ENCODE data around the gene CYP4F3. TPM values are rescaled to one million over a fixed set of nuclear protein-coding genes. Genes with fewer than 3 reads are reported as not detected.
"Not testable (repeated sequence)": the region's sequence is repeated elsewhere in the genome, so short reads cannot be mapped to it uniquely, and the experiment has no call there.

Gene CYP4F3
- total RNA-seq = not detected in 3 replicates

DNA sequence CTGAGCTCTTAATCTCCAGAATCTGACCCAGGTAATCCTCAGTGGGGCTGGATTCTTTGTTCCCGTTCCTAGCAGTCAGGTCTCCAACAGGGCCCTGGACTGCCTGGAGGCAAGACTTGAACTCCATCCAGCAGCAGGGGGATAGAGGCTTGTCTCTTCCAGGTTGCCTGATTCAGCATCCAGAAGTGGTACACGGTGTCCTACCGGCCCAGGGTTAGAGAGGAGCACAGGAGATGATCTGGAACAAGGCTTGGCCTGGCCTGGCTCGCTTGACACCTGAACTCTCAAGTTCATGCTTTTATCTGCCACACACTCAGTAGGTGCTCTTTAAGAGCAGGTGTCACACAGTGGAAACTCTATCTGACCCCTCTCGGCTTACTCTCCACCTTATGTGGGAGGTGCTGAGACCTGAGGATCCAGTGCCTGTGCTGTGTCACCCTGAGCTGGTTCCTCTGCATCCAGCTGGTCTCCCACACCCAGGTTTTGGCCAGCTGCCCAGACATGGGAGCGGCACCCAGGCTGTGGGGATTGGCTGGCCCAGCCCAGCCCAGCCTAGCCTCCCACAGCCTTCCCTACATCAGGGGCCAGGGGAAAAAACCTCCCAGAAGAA lies at the start of gene CYP4F3:
CYP4F3 (plus strand) TSS at position 604 of the 610 bp plus-strand sequence. CDS start 519 bp downstream, outside the sequence.
- Mint-ChIP-seq H3K27me3 (ENCODE audit: low read depth) (no peaks in the 10 kb centered on the region), H3K4me3 (no peak within 1 kb of the TSS), H3K27ac (no peak within 1 kb of the TSS), H3K4me1 (no peaks in the 10 kb centered on the region), H3K9me3 (peaks cover 60% of the 10 kb centered on the region), H3K36me3 (no peaks in the 10 kb centered on the region)
- TF ChIP-seq CTCF (IDR thresholded peaks at IDR 0.05; ENCODE audit: unreplicated experiment) = no peak
- DNase-seq (ENCODE audit: low spot score in 2 of 2, unreplicated experiment in 2 of 2) = no peak

GRCh38 chr19:15591796-15592195 lies 48.9 kb upstream of the CYP4F3 start:
- DNase-seq (ENCODE audit: low spot score in 2 of 2, unreplicated experiment in 2 of 2) = no peak
- peaks cover 66% of the 10 kb centered on the region for H3K9me3 Mint-ChIP-seq
- no peak overlapping the region for H3K4me3 Mint-ChIP-seq
- no peaks in the 10 kb centered on the region for H3K27me3 Mint-ChIP-seq (ENCODE audit: low read depth)
- TF ChIP-seq CTCF (IDR thresholded peaks at IDR 0.05; ENCODE audit: unreplicated experiment) = no peak
- no peak overlapping the region for H3K27ac Mint-ChIP-seq
- no peaks in the 10 kb centered on the region for H3K4me1 Mint-ChIP-seq
- peaks cover 4% of the 10 kb centered on the region for H3K36me3 Mint-ChIP-seq

DNA sequence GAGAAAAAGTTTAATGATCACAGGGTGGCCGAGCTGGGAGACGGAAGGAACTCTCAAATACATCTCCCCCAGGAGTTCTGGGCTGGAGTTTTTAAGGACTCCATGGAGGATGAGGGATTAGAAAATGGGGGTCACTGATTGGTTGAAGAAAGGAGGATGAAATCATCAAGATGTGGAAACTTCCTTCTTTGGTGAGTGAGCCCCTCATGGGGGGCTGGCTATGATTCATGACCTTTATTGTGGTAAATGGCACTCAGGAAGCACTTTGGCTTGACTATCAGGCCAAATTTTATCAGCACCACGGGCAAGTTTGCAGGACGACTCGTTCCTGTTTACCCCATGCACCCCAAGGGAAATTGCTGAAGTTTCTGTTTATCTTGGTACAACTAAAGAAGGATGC lies 48.2 kb upstream of the CYP4F3 start:
- H3K27ac Mint-ChIP-seq; H3K4me1 Mint-ChIP-seq; H3K27me3 Mint-ChIP-seq (ENCODE audit: low read depth); DNase-seq (ENCODE audit: low spot score in 2 of 2, unreplicated experiment in 2 of 2); H3K36me3 Mint-ChIP-seq; H3K4me3 Mint-ChIP-seq: not testable (repeated sequence)
- peaks cover 66% of the 10 kb centered on the region for H3K9me3 Mint-ChIP-seq

- H3K36me3 Mint-ChIP-seq; H3K27ac Mint-ChIP-seq; H3K4me1 Mint-ChIP-seq; H3K4me3 Mint-ChIP-seq; DNase-seq (ENCODE audit: low spot score in 2 of 2, unreplicated experiment in 2 of 2); H3K27me3 Mint-ChIP-seq (ENCODE audit: low read depth): not testable (repeated sequence)
- H3K9me3 Mint-ChIP-seq = peaks cover 56% of the 10 kb centered on the region
Measured at GRCh38 chr19:15593766-15594165, 46.9 kb upstream of the CYP4F3 start.

DNA sequence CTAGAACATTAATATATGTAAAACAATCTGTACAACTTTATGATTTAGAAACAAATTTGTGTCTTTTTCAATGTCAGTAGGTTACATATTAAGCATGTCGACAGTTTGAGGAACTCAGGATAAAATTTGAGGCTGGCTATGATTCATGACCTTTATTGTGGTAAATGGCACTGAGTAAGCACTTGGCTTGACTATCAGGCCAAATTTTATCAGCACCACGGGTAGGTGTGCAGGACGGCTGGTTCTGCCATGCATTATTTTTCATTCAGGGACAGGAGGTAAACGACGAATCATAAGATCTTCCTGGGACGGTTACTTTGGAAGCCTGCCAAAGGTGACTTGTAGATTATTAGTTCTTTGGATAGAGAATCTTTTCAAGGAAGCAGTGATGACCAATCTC lies 45.6 kb upstream of the CYP4F3 start:
- no peaks in the 10 kb centered on the region for H3K27me3 Mint-ChIP-seq (ENCODE audit: low read depth)
- no peak overlapping the region for H3K27ac Mint-ChIP-seq
- H3K36me3 Mint-ChIP-seq = no peaks in the 10 kb centered on the region
- H3K4me3 Mint-ChIP-seq = no peak overlapping the region
- H3K4me1 Mint-ChIP-seq = no peaks in the 10 kb centered on the region
- H3K9me3 Mint-ChIP-seq = peaks cover 51% of the 10 kb centered on the region
- no peak for DNase-seq (ENCODE audit: low spot score in 2 of 2, unreplicated experiment in 2 of 2)
- no peak for TF ChIP-seq CTCF (IDR thresholded peaks at IDR 0.05; ENCODE audit: unreplicated experiment)

GRCh38 chr19:15607978-15608925 lies 32.4 kb upstream of the CYP4F3 start:
- not testable (repeated sequence) for H3K4me3 Mint-ChIP-seq; H3K4me1 Mint-ChIP-seq; DNase-seq (ENCODE audit: low spot score in 2 of 2, unreplicated experiment in 2 of 2); H3K27ac Mint-ChIP-seq; H3K27me3 Mint-ChIP-seq (ENCODE audit: low read depth); H3K36me3 Mint-ChIP-seq
- H3K9me3 Mint-ChIP-seq = peaks cover 47% of the 10 kb centered on the region

- no peak for DNase-seq (ENCODE audit: low spot score in 2 of 2, unreplicated experiment in 2 of 2)
- Mint-ChIP-seq H3K27ac (no peak overlapping the region), H3K36me3 (no peaks in the 10 kb centered on the region), H3K4me3 (no peak overlapping the region), H3K9me3 (peaks cover 50% of the 10 kb centered on the region), H3K4me1 (no peaks in the 10 kb centered on the region), H3K27me3 (ENCODE audit: low read depth) (no peaks in the 10 kb centered on the region)
- no peak for TF ChIP-seq CTCF (IDR thresholded peaks at IDR 0.05; ENCODE audit: unreplicated experiment)
Measured at GRCh38 chr19:15609261-15609660, 31.4 kb upstream of the CYP4F3 start.
